HepG2 (cell line): ENCODE measurements around the gene MEGF6. TPM values are rescaled to one million over a fixed set of nuclear protein-coding genes. Genes with fewer than 3 reads are reported as not detected.

Source experiments
- ATAC-seq: fragments of 200-7000 bp; cut with Tn5 transposase; 3 replicates; pipeline ENCODE4 v1.9.1; 2020; ENCODE audit warnings: mild to moderate bottlenecking, moderate library complexity
- BruUV-seq: library from RNA; stranded (reverse); fragments of 400-500 nt; replicated peaks from 2 replicates; lab custom pipeline; 2021; lab: Mats Ljungman, UMichigan
- CTCF ChIA-PET: fragments of 300-600 bp; formaldehyde crosslinking; extraction: SDS; loops from one replicate; lab custom pipeline; 2021; ENCODE audit warnings: low total read pairs, inconsistent platforms, low intra/inter-chr PET ratio; lab: Yijun Ruan, JAX
- POLR2A ChIA-PET: fragments of 350-600 bp; sonication (Branson Sonifier 250); formaldehyde crosslinking; loops from one replicate; lab custom pipeline; 2020; ENCODE audit warnings: antibody characterized with exemption, inconsistent platforms; lab: Yijun Ruan, JAX
- DNase-seq: peaks from one replicate; pipeline ENCODE4 v3.0.0-alpha.2; 2015; ENCODE audit warnings: low spot score
- FAIRE-seq: peaks from 3 replicates; lab custom pipeline; 2011; peaks lifted over from hg19 to GRCh38; lab: Jason Lieb, UNC
- H2AFZ ChIP-seq: one replicate; pipeline ENCODE4 v1.6.1; 2011; ENCODE audit warnings: low read length, inconsistent platforms
- H3K27ac ChIP-seq: fragments of 300-600 bp; 3 replicates; pipeline ENCODE4 v1.8.0; 2011; ENCODE audit warnings: mixed run types, mild to moderate bottlenecking, mixed read lengths, low read length, inconsistent platforms; ENCODE audit not compliant: insufficient read depth; ENCODE audit errors: extremely low read length
- H3K27me3 ChIP-seq, 2 experiments: fragments of 200-600 bp in 1 of 2; 2 replicates in 1 of 2; 3 replicates in 1 of 2; pipeline versions ENCODE4 v1.6.0 to v1.8.0; 2011; ENCODE audit warnings: low read length in 2 of 2, mild to moderate bottlenecking in 2 of 2, moderate library complexity in 2 of 2, inconsistent platforms in 1 of 2; ENCODE audit not compliant: insufficient read depth in 2 of 2, control insufficient read depth in 1 of 2
- H3K36me3 ChIP-seq, 2 experiments: fragments of 200-600 bp in 1 of 2; replicated peaks in 1 of 2; 2 replicates in 1 of 2; 3 replicates in 1 of 2; pipeline versions ENCODE4 v1.5.1 to v1.8.0; 2011; ENCODE audit warnings: low read length in 2 of 2, inconsistent platforms in 1 of 2; ENCODE audit not compliant: insufficient read depth in 2 of 2, control insufficient read depth in 1 of 2
- H3K4me1 ChIP-seq: 2 replicates; pipeline ENCODE4 v1.5.1; 2012; ENCODE audit warnings: low read length, inconsistent platforms; ENCODE audit not compliant: insufficient read depth
- H3K4me2 ChIP-seq: 2 replicates; pipeline ENCODE4 v1.6.0; 2011; ENCODE audit warnings: low read depth, low read length, inconsistent platforms
- H3K4me3 ChIP-seq, 3 experiments: fragments of 200-600 bp in 1 of 3; sonication (generic), shearing (Covaris generic) in 1 of 3; replicated peaks in 1 of 3; 2 replicates each; pipeline ENCODE4 v1.5.1; 2011 to 2016; ENCODE audit warnings: low read length in 3 of 3, inconsistent platforms in 2 of 3, low read depth in 2 of 3, mild to moderate bottlenecking in 2 of 3, control low read depth in 1 of 3, mixed read lengths in 1 of 3; ENCODE audit not compliant: insufficient read depth in 1 of 3
- H3K79me2 ChIP-seq: one replicate; pipeline ENCODE4 v1.6.1; 2011; ENCODE audit warnings: low read length, inconsistent platforms; ENCODE audit not compliant: insufficient read depth
- H3K9ac ChIP-seq: 2 replicates; pipeline ENCODE4 v1.6.0; 2011; ENCODE audit warnings: mild to moderate bottlenecking, low read depth, low read length, inconsistent platforms; ENCODE audit not compliant: insufficient read depth
- H3K9me3 ChIP-seq: 2 replicates; pipeline ENCODE4 v1.5.1; 2012; ENCODE audit warnings: mild to moderate bottlenecking, low read length
- H4K20me1 ChIP-seq: 2 replicates; pipeline ENCODE4 v1.6.0; 2011; ENCODE audit warnings: inconsistent platforms, mild to moderate bottlenecking, low read length, moderate library complexity; ENCODE audit not compliant: insufficient read depth
- BCL6 ChIP-seq: IDR thresholded peaks from 2 replicates; pipeline ENCODE4 v1.6.1; 2016; ENCODE audit warnings: missing genetic modification reagents, missing compliant biosample characterization
- CREB1 ChIP-seq, 2 experiments: fragments of 450-650 bp in 1 of 2; IDR thresholded peaks; 2 replicates each; pipeline ENCODE4 v1.6.1; 2016 to 2017; ENCODE audit warnings: control low read depth in 1 of 2, mild to moderate bottlenecking in 1 of 2, missing compliant biosample characterization in 1 of 2, missing genetic modification characterization in 1 of 2
- HNF4A ChIP-seq: sonication (generic); formaldehyde crosslinking; IDR thresholded peaks from 2 replicates; pipeline ENCODE4 v1.4.0; 2020; ENCODE audit warnings: missing genetic modification reagents
- HOMEZ ChIP-seq: IDR thresholded peaks from 2 replicates; pipeline ENCODE4 v1.6.1; 2016; ENCODE audit warnings: low read depth
- HOXA9 ChIP-seq: sonication (generic); formaldehyde crosslinking; IDR thresholded peaks from 2 replicates; pipeline ENCODE4 v1.8.1; 2022; ENCODE audit warnings: missing genetic modification reagents, mild to moderate bottlenecking, moderate library complexity, borderline replicate concordance
- ZBTB37 ChIP-seq: sonication (generic); formaldehyde crosslinking; IDR thresholded peaks from 2 replicates; pipeline ENCODE4 v1.4.0; 2020; ENCODE audit warnings: mild to moderate bottlenecking, missing genetic modification reagents
- ZNF362 ChIP-seq: sonication (generic); formaldehyde crosslinking; IDR thresholded peaks from 2 replicates; pipeline ENCODE4 v1.4.0; 2020; ENCODE audit warnings: missing genetic modification reagents, mild to moderate bottlenecking, borderline replicate concordance
- ZNF672 ChIP-seq: sonication (generic); formaldehyde crosslinking; IDR thresholded peaks from 2 replicates; pipeline ENCODE4 v1.8.1; 2022; ENCODE audit warnings: missing genetic modification reagents
- ZNF768 ChIP-seq: sonication (generic); formaldehyde crosslinking; IDR thresholded peaks from 2 replicates; pipeline ENCODE4 v1.4.0; 2020; ENCODE audit warnings: missing genetic modification reagents
- ZSCAN29 ChIP-seq: sonication (generic); formaldehyde crosslinking; conservative IDR thresholded peaks from 2 replicates; pipeline ENCODE4 v1.4.0; 2020; ENCODE audit warnings: mild to moderate bottlenecking, missing genetic modification reagents
- WGBS: methylation state at CpG from one replicate; pipeline ENCODE4 v1.1.6; 2017; ENCODE audit warnings: low lambda C conversion rate; 5-methylcytosine and 5-hydroxymethylcytosine counted together
- in situ Hi-C: cut with HindIII; loops from 2 replicates; pipeline ENCODE4 v1.10.0; 2017; ENCODE audit warnings: low pct_unique_long_range_greater_than_20kb; ENCODE audit not compliant: extremely low pct_ligation_motif_present
- intact Hi-C: fragments of 100-400 bp; cut with micrococcal nuclease; formaldehyde crosslinking; loops from one replicate; pipeline ENCODE4 v1.10.0; 2022; ENCODE audit not compliant: unreplicated experiment
- polyA plus RNA-seq, 8 experiments: library from polyadenylated mRNA; depleted of rRNA in 3 of 8; stranded (reverse) in 7 of 8; unstranded in 1 of 8; fragments of >200 nt; fragmentation: Illumina TruSeq in 4 of 8; extraction: Trizol in 4 of 8; gene quantifications; 2 replicates each; pipeline versions ENCODE4 v1.2.1 to v1.2.3, GENCODE V29; 2011 to 2016; ENCODE audit warnings: low read depth in 4 of 8, missing spikeins in 1 of 8, mixed read lengths in 1 of 8; ENCODE audit not compliant: insufficient read depth in 1 of 8
- total RNA-seq, 5 experiments: library from RNA; depleted of rRNA; stranded (reverse); fragments of >200 nt; fragmentation: Illumina TruSeq; extraction: Trizol; gene quantifications; 2 replicates each; pipeline ENCODE4 v1.2.3, GENCODE V29; 2016; ENCODE audit warnings: low read depth in 1 of 5

The MEGF6 gene
- total and polyA plus RNA-seq, 2 of the 13 experiments (the other 11 are each of a cell fraction or from before 2014, with no cell fraction given): 1.9 TPM

GRCh38 chr1:3607703-3608065 is 3.6 kb downstream of the MEGF6 start (continued):
- TF ChIP-seq ZBTB37 (CRISPR knock-in tag): no peak
- no peak for TF ChIP-seq BCL6
- no peak for TF ChIP-seq HOXA9 (CRISPR knock-in tag)
- no peak for TF ChIP-seq HOMEZ (CRISPR knock-in tag)

GRCh38 chr1:3606779-3607702 is 4.3 kb downstream of the MEGF6 start:
- TF ChIP-seq ZNF672: no peak
- 0 out of 2 replicates have a peak, but pooled peaks have one; percentile 29 for TF ChIP-seq ZNF362 (CRISPR knock-in tag)
- 0 out of 2 replicates have a peak, but pooled peaks have one; percentile 20 for TF ChIP-seq HNF4A (CRISPR knock-in tag)
- TF ChIP-seq ZSCAN29 (CRISPR knock-in tag): no peak
- TF ChIP-seq ZNF768 (CRISPR knock-in tag): peak; percentile 78; the same call in 1 of the 2 replicates
- no peak for TF ChIP-seq CREB1 (IDR thresholded peaks at IDR 0.05)
- no peak for TF ChIP-seq CREB1 (CRISPR knock-in tag; IDR thresholded peaks at IDR 0.05)
- Histone ChIP-seq H3K4me1 (peaks cover 24% of the 10 kb centered on the region), H3K27me3 (peaks cover 13 to 93% of the 10 kb centered on the region in 2 experiments), H3K9me3 (no peaks in the 10 kb centered on the region), H3K4me3 (no peak overlapping the region), H3K4me2 (no peak overlapping the region), H3K36me3 (no peaks in the 10 kb centered on the region), H2AFZ (no peak overlapping the region), H3K9ac (no peak overlapping the region), H3K27ac (no peak overlapping the region), H3K79me2 (no peaks in the 10 kb centered on the region), H4K20me1 (0 out of 2 replicates have a peak, but pooled peaks cover 6% of the 10 kb centered on the region)
- no peak for FAIRE-seq
- WGBS: 30% methylated on average over 9 of the region's 23 CpGs
- intact Hi-C loops (no loop called here), in situ Hi-C loops (no loop called here)
- POLR2A ChIA-PET: no interaction called here
- DNase-seq: no peak
- CTCF ChIA-PET: no interaction called here
- no peak for ATAC-seq
- BruUV-seq: no TSS peak
